GM19395 (cell line): Measurements from ENCODE around the gene ZMYM3.

Experiments
- ATAC-seq: cut with Tn5 transposase; IDR thresholded peaks from one replicate; pipeline ENCODE4 v1.9.1; 2021; ENCODE audit warnings: mild to moderate bottlenecking, moderate library complexity; ENCODE audit not compliant: unreplicated experiment

ZMYM3 gene

GRCh38 chrX:71253253-71254091, 468 bp downstream of the ZMYM3 start:
- ATAC-seq = no peak

- ATAC-seq = no peak
These were observed 1.7 kb downstream of the ZMYM3 start for GRCh38 chrX:71252221-71252620.

- no peak for ATAC-seq
These were observed 2.4 kb downstream of the ZMYM3 start for GRCh38 chrX:71251466-71251973.

- no peak for ATAC-seq
These were observed 3.1 kb downstream of the ZMYM3 start for GRCh38 chrX:71250841-71251240.

GRCh38 chrX:71245159-71245558, 8.8 kb downstream of the ZMYM3 start:
- no peak for ATAC-seq

GRCh38 chrX:71244359-71245128, 9.4 kb downstream of the ZMYM3 start:
- no peak for ATAC-seq

- no peak for ATAC-seq
These were observed 12.6 kb downstream of the ZMYM3 start for GRCh38 chrX:71241301-71241700.

- ATAC-seq = no peak
These were observed 14.2 kb downstream of the ZMYM3 start for GRCh38 chrX:71239781-71240180.

- ATAC-seq = no peak
These were observed 17.1 kb downstream of the ZMYM3 start for GRCh38 chrX:71236836-71237235.

- ATAC-seq = no peak
These were observed 18.5 kb downstream of the ZMYM3 start for GRCh38 chrX:71235482-71235881.

GRCh38 chrX:71228063-71228642, 25.8 kb downstream of the ZMYM3 start:
- no peak for ATAC-seq

GRCh38 chrX:71227370-71228062, 26.4 kb downstream of the ZMYM3 start:
- ATAC-seq = no peak

- no peak for ATAC-seq
These were observed 28.3 kb downstream of the ZMYM3 start for GRCh38 chrX:71225676-71226075.

GRCh38 chrX:71225009-71225408, 28.9 kb downstream of the ZMYM3 start:
- no peak for ATAC-seq

- no peak for ATAC-seq
These were observed 29.7 kb downstream of the ZMYM3 start for GRCh38 chrX:71224098-71224708.

GRCh38 chrX:71222929-71223328, 31.0 kb downstream of the ZMYM3 start, which contains the start of gene GJB1:
Gene GJB1, plus strand, starts transcription at chrX:71223224. Its CDS starts 484 bp downstream, at chrX:71223708.
- ATAC-seq = no peak

GRCh38 chrX:71221145-71221544, 32.8 kb downstream of the ZMYM3 start:
- ATAC-seq = no peak

GRCh38 chrX:71217298-71217697, 36.6 kb downstream of the ZMYM3 start:
- ATAC-seq = no peak

- ATAC-seq = no peak
These were observed 37.5 kb downstream of the ZMYM3 start for GRCh38 chrX:71216485-71216884.

GRCh38 chrX:71215338-71215912, 38.5 kb downstream of the ZMYM3 start:
- ATAC-seq = no peak
